Measurements from ENCODE around the gene C11orf68. TPM values are rescaled to one million over a fixed set of nuclear protein-coding genes. Genes with fewer than 3 reads are reported as not detected.
A peak's percentile ranks its signal among the peaks of the same experiment; 100 is the strongest.

C11orf68 gene
- total and polyA plus RNA-seq, 2 of the 8 experiments (the other 6 are each of a cell fraction or from before 2014, with no cell fraction given), result 24.0 to 51.2 TPM

- TF ChIP-seq CTCF (IDR thresholded peaks at IDR 0.05; ENCODE audit: control extremely low read depth in 1 of 3, insufficient read depth in 1 of 3, low read depth in 1 of 3, low read length in 3 of 3) (no peak), TAF7 (optimal IDR thresholded peaks at IDR 0.05; ENCODE audit: borderline replicate concordance, low read depth, low read length) (no peak), BACH1 (IDR thresholded peaks at IDR 0.05; ENCODE audit: low read length) (peak; percentile 83), RFX5 (IDR thresholded peaks at IDR 0.05; ENCODE audit: borderline replicate concordance, low read depth, low read length) (no peak), POLR2AphosphoS5 (IDR thresholded peaks at IDR 0.05; ENCODE audit: low read depth, low read length) (no peak), GTF2F1 (IDR thresholded peaks at IDR 0.05; ENCODE audit: borderline replicate concordance, low read depth, low read length) (no peak), JUND (IDR thresholded peaks at IDR 0.05; ENCODE audit: low read length) (no peak), CHD1 (IDR thresholded peaks at IDR 0.05; ENCODE audit: low read depth, low read length) (no peak), E2F6 (IDR thresholded peaks at IDR 0.05) (peak; percentile 96), CEBPB (IDR thresholded peaks at IDR 0.05; ENCODE audit: low read depth, low read length) (no peak), EZH2 (IDR thresholded peaks at IDR 0.05; ENCODE audit: low read depth, low read length, severe bottlenecking) (peak; percentile 68), ASH2L (IDR thresholded peaks at IDR 0.05; ENCODE audit: low read length) (no peak)
Observed at GRCh38 chr11:65899356-65900124, 19.3 kb downstream of the C11orf68 start (continued).
